HG03108 (cell line): ENCODE measurements around the gene RAB14.
"Not testable (repeated sequence)": the region's sequence is repeated elsewhere in the genome, so short reads cannot be mapped to it uniquely, and the experiment has no call there.

Source experiments
- ATAC-seq: cut with Tn5 transposase; IDR thresholded peaks from one replicate; pipeline ENCODE4 v1.9.1; 2021; ENCODE audit warnings: moderate library complexity; ENCODE audit not compliant: unreplicated experiment

RAB14 gene

GRCh38 chr9:121192959-121193640 is 8.6 kb downstream of the RAB14 start:
- ATAC-seq: no peak

- ATAC-seq: no peak
Measured at GRCh38 chr9:121192518-121192917, 9.2 kb downstream of the RAB14 start.

- ATAC-seq: no peak
Measured at GRCh38 chr9:121191235-121191634, 10.4 kb downstream of the RAB14 start.

- no peak for ATAC-seq
Measured at GRCh38 chr9:121189660-121190059, 12.0 kb downstream of the RAB14 start.

GRCh38 chr9:121189006-121189405 is 12.7 kb downstream of the RAB14 start:
- no peak for ATAC-seq

GRCh38 chr9:121187636-121188305 is 13.9 kb downstream of the RAB14 start:
- no peak for ATAC-seq

- no peak for ATAC-seq
Measured at GRCh38 chr9:121185774-121186403, 15.8 kb downstream of the RAB14 start.

GRCh38 chr9:121185178-121185745 is 16.4 kb downstream of the RAB14 start:
- no peak for ATAC-seq

GRCh38 chr9:121184463-121184862 is 17.2 kb downstream of the RAB14 start:
- no peak for ATAC-seq

- ATAC-seq: no peak
Measured at GRCh38 chr9:121183666-121184423, 17.8 kb downstream of the RAB14 start.

- no peak for ATAC-seq
Measured at GRCh38 chr9:121182989-121183388, 18.7 kb downstream of the RAB14 start.

- ATAC-seq: no peak
Measured at GRCh38 chr9:121182101-121182836, 19.4 kb downstream of the RAB14 start.

GRCh38 chr9:121179930-121180681 is 21.6 kb downstream of the RAB14 start:
- ATAC-seq: no peak

- ATAC-seq: not testable (repeated sequence)
Measured at GRCh38 chr9:121179373-121179721, 22.3 kb downstream of the RAB14 start.

- ATAC-seq: no peak
Measured at GRCh38 chr9:121178676-121179372, 22.8 kb downstream of the RAB14 start.

- ATAC-seq: no peak
Measured at GRCh38 chr9:121173501-121173900, 28.2 kb downstream of the RAB14 start.

GRCh38 chr9:121172726-121173487 is 28.8 kb downstream of the RAB14 start:
- no peak for ATAC-seq

- ATAC-seq: no peak
Measured at GRCh38 chr9:121171236-121171635, 30.4 kb downstream of the RAB14 start.
